GM21390 (cell line): ENCODE measurements around the gene OCA2.

ENCODE experiments used
- ATAC-seq: cut with Tn5 transposase; IDR thresholded peaks from one replicate; pipeline ENCODE4 v1.9.1; 2021; ENCODE audit not compliant: unreplicated experiment

The OCA2 gene

DNA sequence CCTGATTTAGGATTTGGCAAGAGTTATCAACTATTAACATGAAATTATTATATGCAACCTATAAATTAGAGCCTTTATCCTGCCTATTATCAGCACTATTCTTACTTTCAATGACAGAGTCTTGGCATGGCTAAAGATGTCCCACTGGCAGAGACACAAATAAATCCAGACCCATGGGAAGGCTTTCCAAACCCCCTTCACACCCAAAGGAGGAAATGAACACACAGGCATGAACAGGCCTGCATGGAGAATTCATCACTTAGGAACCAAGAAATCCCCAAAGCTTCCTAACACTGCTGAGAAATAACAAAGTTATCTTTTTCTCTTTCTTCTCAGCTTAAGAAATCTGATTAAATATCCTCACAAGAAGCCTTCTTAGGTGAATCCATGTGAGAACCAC is 213.9 kb downstream of the OCA2 start:
- no peak for ATAC-seq

DNA sequence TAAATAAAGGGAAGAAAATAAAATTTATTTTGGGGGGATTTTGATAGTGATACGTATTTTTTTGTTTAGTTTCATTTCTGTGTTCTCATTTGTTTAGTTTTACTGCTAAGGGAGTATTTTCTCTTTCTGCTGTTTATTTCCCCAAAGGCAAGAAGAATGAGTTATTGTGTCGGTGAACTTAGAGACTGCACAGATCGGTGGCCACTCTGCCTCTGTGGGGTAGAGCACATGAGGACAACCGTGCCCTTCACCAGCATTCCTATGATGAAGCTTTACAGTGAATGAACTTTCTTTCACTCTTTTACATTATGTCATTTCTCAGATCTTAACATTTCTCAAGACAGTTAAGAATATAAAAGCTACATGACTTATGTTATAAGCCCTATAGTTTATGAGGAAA is 214.4 kb downstream of the OCA2 start:
- no peak for ATAC-seq

DNA sequence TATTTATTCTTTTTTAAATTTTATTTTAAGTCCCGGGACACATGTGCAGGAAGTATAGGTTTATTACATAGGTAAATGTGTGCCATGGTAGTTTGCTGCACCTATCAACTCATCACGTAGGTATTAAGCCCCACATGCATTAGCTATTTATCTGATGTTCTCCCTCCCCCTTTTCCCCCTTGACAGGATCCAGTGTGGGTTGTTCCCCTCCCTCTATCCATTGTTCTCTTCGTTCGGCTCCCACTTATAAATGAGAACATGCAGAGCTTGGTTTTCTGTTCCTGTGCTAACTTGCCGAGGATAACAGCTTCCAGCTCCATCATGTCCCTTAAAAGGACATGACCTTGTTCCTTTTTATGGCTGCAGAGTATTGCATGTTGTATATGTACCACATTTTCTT is 220.3 kb downstream of the OCA2 start:
- ATAC-seq: no peak

DNA sequence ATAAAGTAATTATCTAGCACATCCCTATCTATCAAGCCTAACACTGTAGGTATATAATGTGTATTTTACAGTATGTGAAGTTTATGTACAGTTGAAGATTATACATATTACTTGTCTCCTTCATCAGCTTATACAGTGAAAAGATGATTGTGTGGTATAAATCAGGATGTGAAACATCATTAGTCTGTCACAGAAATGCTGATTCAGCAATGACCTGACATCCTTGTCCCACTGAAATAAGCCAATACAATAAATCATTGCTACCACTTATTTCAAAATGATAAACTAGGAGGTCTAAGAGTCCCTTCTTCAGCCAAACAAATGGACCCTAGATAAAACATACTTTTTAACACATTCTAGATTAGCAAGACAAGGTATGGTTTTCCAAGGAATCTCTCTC is 225.3 kb downstream of the OCA2 start:
- no peak for ATAC-seq

DNA sequence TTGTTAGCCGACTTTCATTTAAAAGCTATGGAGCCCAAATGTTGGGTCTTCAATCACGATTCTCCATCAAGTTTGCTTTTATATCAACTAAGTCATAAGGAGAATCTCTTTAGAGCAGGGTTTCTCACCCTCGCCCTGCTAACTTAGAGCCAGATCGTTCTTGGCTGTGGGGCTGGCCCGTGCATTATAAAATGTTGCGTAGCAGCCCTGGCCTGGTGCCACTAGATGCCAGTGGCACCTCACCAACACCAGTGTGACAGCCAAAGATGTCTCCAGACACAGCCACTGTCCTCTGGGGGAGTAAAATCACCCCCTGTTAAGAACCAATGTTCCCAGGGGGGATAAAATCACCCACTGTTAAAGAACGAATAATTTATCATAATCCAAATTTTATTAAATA is 226.1 kb downstream of the OCA2 start:
- ATAC-seq: no peak

DNA sequence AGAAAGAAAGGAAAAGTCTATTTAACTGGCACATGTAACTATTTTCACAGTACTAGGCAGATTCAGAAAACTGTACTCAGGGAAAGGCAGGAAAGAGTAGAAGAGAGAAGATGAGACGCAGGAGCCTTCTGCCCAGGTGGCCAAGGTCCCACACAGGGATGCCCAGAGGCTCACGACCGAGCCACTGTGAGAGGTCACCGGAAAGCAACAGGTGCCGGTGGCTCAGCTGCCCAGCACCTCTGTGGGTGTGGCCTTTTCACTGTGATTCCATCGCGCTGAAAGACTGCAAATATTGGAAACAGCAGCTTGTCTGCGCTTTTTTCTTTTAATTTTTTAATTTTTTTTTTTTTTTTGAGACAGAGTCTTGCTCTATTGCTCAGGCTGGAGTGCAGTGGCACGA is 226.8 kb downstream of the OCA2 start:
- ATAC-seq: no peak

DNA sequence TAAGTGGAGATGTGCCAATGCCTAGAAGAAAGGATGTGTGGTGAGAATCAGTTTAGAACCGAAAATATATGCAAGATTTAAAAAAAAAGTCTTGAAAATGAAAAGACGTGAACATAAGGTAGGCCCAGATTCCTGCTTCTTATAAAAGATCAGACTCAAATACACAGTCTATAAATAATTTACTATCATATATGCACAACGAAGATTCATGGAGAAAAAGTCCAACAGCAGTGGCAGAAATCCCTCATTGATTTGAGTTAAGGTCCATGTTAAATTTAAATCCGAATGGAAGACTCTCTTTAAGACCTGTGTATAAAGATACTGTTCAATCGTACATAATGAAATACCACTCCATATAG is 227.2 kb downstream of the OCA2 start:
- ATAC-seq: no peak

DNA sequence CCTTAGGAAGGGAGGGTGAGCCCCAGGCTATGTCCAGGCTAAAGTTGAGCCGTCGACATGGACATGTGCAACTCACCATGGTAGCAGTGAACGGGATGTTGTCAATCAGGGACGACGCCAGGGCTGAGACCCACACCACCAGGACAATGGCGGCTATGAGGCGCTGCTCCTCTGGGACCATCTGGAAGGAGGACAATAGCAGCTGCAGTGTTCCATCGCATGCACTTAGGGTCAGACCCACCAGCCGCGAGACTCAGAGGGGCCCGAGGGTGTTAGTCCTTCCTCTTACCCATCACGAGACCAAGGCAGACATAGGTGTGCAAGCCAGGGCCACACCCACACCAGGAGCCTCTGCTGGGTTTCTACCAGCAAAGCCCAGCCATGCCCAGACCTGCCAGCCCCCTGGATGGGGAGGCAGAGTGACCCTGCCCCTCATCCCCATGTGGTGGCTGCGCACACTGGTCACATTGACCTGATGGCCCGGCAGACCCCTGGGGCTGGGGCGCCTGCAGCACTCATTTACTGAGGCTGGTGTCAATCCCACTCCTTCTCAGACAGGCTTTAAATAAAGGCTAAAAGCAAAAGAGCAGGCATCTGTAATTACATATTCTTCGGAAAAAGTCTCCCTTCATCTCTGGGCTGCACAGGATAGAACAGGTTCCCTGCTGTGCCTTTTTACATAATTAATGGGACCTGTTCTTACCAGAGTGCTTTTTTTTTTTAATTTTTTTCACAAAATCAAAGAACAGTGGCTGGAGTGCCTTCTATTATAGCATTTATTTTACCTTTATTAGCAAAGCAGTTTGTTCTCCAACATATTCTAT is 227.8 kb downstream of the OCA2 start:
- no peak for ATAC-seq

DNA sequence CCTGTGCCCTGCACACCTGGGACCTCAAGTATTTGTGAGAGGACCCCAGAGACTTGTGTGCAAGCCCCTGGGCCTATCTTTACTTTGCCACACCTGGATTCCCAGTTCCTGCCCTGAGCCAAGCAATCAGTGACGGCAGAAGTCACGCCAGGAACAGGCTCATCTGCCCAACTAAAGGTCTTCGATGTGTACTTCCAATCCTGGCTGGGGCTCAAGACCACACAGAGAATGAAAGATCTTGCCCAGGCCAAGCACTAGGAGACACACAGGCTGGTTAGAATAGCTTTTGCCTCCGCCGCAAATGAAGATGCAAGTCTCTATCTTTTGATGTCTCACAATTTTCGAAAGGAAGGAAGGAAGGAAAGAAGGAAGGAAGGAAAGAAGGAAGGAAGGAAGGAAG is 228.8 kb downstream of the OCA2 start:
- ATAC-seq: no peak

DNA sequence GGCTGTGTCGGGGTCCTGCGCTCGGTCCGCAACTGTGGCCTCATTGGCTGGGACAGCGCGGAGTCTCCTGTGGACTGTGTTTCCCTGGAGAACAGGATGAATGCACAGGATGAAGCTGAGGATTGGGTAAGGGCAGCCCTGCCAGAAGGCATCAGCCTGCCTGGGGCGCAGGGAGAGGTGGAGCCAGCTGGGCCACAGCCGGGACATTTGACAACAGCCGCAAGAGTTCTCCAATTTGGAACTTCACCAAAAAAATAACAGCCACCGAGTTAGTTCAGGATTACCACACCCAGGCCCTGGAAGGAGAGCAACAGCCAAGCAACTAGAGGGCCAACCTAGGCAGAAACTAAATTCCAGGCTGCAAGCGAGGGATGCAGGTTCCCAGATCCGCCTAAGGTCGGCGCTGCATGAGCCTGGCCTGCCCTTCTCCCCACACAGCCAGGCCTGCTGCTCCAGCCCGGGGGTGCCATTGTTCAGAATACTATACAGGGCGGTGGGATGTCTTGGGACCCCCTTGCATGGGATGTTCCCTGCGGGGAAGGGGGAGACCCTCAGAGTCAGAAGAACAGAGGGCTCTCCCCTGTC is 229.3 kb downstream of the OCA2 start:
- no peak for ATAC-seq

DNA sequence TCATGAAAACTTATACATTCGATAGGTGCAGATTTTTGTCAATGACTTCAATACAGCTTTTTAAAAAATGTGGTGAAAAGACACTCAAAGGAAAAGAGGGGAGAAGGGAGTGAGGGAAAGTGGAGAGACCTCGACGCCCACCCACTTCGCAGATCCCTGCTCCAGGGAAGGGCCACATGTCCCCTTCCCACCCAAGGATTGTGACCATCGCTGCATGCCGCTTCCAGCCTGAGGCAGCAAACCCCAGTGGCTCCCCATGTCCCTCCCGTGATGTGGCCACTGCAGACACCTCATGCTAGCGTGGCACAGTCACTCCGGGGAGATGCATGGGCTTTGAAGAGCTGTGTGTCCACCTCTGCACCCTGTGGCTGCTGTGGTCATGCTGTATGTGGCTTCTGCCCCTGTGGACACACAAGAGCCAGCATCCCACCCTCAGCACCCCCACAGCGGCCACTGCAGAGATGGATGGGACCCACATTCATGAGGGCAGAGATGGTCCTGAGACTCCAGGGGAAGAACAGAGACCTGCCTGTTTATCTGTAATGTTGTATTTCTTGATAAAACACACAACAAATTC is 230.2 kb downstream of the OCA2 start:
- ATAC-seq: no peak

DNA sequence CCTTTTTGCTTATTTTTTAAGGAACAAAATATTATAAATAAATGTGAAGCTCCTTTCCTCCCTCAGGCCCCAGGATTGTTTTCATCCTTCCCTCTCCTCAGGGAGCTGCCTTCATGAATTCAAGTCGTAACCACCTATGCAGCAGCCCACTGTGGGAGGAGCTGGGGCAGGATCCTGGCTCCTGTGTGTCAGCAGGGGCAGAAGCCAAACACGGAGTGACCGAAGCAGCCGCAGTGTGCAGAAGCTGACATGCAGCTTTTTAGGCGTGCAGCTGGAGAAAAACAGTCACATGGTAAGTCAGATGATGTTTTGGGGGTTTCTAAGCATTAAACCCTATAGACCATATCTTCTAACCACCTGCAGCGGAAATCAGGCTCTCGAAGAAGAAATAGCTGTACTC is 231.3 kb downstream of the OCA2 start:
- no peak for ATAC-seq

DNA sequence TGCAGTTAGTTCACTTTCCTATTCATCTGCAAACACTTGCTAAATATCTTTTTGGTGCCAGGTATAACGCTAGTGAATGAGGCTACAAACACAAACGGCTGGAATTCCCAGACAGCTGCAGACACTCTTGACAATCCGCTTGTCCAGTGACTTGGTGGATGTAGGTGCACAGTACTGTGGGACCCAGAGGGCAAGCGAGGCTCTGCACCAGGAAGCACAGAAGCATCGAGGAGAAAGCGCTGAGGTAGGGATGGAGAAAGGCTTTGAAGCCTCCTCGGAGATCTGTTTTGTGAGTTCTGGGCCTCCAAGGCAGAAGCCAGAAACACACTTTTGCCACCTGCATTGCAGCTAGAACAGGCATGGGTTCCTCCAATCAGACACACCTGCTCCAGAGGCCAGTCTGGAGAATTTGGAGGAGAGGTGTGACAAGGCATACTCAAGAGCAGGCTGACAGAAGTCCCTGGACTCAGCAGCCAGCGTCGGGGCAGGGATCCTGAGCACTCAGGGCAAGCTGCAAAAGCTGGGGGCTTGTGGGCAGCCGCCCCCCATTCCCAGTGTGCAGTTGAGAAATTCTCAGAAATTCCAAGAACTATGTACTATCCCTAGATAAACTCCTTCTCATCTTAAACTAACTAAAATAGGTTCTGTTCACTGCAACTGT is 232.5 kb downstream of the OCA2 start:
- no peak for ATAC-seq

DNA sequence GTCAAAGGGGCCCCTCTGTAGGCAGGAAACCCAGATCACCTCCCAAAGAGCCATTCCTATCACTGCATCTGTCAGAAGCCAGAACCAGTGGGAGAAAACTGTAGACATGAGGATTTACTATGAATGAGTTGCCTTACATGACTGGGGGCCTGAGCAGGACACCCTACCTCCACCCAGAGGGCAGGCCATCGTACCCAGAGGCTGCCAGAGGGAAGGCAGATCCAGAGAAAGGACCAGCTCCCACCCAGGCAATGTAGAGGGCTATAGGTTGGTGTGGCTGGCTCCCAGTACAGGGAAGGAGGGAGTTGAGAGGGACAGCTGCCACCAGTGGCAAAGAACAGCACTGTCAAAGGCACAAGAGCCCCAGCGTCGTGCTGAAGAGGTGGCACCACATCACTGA is 233.2 kb downstream of the OCA2 start:
- ATAC-seq: no peak

DNA sequence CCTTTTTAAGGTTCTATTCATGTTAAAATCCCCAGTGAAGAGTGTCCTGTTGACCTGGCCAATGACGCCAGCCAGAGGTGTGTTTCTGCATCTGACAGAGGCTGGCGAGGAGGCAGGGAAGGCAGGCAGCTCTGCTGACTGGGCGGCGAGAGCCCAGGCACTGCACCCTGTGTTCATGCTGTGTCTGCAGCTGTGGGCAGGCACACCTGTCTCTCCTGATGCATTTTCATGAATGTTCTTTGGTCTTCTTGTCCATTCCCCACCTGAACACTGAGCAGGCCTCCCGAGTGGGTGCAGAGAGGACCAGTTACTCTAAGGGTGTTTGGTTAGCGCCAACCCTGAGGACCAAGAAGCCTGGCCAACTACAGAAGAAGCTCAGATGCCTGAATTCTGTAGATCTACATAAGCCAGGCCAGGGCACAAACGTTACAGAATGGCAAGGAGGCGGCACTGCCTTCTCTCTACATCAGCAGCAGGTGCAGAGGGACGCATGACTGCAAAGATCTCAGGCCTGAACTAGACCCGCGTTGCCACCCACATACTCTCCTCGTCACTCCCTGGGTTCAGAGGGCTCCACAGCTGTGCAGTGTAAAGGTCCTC is 233.7 kb downstream of the OCA2 start:
- ATAC-seq: no peak

DNA sequence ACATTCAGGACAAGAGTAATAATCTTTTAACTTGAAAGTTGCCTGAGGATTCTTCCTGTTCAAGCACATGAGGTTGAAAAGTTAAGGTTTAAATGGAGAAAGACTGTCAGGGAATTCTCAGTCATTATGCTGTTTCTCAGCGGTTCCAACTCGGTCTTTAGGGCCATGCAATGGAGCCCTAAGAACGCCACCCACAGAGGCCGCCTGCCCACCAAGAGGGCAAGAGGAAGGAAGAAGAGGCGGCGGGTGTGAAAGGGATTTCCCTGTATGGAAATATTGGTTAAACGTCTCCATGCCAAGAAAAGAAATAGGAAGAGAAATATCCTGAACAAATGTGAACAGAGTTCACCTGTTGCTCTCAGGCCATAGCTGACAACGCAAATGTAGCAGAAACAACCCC is 234.4 kb downstream of the OCA2 start:
- no peak for ATAC-seq

DNA sequence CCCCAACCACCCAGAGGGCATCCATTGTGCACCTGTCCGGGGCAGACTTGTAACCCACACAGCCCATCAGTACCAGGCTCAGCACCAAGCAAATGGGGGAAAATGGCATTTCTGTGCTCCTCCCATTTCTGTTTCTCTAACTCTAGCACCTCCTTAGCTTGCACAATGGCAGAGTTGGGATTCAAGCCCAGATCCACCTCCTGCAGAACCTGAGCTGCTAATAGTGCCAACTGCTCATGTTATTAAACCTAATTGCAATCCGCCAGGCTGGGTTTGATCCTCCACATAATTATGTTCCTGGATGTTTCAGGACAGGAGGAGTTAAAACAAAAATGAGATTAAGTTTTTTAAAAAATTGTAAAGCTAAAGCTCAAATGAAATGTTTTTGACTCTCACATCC is 235.0 kb downstream of the OCA2 start:
- no peak for ATAC-seq

DNA sequence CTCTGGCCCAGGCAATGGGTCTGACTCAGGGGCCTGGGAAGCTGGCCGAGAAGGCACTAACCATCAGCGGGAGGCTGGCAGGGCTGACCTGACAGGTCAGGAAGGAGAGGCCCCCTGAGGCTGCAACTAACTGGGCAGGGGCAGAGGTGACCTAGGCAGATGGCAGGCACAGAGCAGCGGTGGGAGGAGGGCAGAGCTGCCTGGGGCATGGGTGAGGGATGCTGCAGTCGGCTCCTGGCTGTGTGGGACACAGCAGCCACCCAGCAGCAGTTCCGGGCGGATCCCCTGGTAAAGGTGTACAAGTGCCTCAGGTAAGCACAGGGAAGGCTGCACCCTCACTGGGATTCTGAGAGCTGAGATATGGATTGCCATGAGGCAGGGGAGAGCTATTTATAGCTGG is 236.1 kb downstream of the OCA2 start:
- ATAC-seq: no peak

DNA sequence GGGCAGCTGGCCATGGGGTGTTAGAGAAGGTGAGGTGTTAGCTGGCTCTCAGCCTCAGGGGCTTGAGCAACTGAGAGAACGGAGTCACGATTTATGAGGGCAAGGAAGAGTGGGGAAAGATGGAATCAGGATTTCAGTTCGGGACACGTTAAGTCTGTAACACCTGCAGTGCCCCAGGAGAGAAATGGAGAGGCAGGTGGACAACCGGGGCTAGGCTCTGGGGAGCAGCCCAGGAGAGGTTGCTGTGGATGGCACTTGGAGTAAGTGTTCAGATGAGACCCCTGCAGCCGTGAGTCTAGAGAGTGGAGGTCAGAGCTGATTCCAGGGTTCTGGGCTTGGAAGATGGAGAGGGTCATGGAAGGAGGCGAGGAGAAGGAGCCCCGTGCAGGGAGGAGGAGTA is 237.9 kb downstream of the OCA2 start:
- no peak for ATAC-seq

DNA sequence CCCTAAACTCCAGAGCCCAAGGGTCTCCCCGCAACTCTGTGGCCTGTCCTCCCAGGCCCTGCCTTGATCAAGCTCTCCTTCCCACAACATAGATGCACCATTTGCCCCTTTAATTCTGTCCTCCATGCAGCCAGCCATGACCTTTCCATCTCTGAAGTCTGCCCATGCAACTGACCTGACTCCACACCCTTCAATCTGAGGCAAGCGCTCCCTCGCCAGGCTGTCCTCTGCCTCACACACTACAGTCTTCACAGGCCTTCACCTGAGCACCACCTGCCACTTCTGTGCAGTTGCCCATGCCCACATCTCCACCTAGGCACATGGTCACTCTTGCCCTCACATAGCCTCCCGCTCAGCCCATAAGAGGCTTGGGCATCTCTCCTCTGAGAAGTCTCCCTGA is 244.0 kb downstream of the OCA2 start:
- ATAC-seq: no peak

DNA sequence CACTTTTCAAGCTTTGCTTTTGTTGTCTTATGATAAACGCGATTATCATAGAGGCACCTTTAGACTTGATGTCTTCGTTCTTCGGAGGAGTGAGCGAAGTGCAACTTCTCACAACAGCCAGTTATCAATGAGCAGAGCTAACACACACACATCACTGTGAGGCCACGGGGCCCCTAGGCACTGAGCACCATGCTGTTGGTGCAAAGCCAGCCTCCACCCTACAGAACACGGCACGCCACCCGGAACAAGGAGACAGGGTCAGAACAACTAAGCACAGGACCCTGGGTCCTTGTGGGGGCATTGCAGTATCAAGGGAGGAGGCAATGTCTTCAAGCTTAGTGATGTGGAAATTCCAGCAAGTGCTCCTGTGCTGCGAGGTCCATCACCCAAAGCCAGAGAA is 244.5 kb downstream of the OCA2 start:
- no peak for ATAC-seq
